ENCODE results near the gene ABCF2. TPM values are rescaled to one million over a fixed set of nuclear protein-coding genes. Genes with fewer than 3 reads are reported as not detected.

Gene ABCF2
- total RNA-seq, 1 donor from 2014 or later = 31.3 TPM

DNA sequence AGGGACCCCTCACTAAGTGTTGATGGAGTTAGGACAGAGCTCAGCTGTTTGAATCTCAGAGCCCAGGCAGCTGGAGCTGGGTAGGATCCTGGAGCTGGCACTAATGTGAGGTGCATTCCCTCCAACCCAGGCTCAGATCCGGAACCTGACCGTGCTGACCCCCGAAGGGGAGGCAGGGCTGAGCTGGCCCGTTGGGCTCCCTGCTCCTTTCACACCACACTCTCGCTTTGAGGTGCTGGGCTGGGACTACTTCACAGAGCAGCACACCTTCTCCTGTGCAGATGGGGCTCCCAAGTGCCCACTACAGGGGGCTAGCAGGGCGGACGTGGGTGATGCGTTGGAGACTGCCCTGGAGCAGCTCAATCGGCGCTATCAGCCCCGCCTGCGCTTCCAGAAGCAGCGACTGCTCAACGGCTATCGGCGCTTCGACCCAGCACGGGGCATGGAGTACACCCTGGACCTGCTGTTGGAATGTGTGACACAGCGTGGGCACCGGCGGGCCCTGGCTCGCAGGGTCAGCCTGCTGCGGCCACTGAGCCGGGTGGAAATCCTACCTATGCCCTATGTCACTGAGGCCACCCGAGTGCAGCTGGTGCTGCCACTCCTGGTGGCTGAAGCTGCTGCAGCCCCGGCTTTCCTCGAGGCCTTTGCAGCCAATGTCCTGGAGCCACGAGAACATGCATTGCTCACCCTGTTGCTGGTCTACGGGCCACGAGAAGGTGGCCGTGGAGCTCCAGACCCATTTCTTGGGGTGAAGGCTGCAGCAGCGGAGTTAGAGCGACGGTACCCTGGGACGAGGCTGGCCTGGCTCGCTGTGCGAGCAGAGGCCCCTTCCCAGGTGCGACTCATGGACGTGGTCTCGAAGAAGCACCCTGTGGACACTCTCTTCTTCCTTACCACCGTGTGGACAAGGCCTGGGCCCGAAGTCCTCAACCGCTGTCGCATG is 10.5 kb upstream of the ABCF2 start:
- Mint-ChIP-seq H3K4me3 (no peak overlapping the region), H3K9me3 (no peaks in the 10 kb centered on the region), H3K36me3 (peaks cover 20% of the 10 kb centered on the region), H3K27me3 (ENCODE audit: insufficient read depth, low read depth) (peaks cover 9% of the 10 kb centered on the region), H3K4me1 (peaks cover 12% of the 10 kb centered on the region), H3K27ac (no peak overlapping the region)
- Histone ChIP-seq H3K9ac (no peak overlapping the region), H3K9me3 (ENCODE audit: low read depth) (no peaks in the 10 kb centered on the region), H3K27ac (no peak overlapping the region), H3K4me1 (peaks cover 9% of the 10 kb centered on the region), H3K79me2 (ENCODE audit: low read depth) (peaks cover 25% of the 10 kb centered on the region), H3K4me3 (no peak overlapping the region), H3K4me2 (no peak overlapping the region), H3F3A (ENCODE audit: low read depth) (no peaks in the 10 kb centered on the region), H4K20me1 (ENCODE audit: low read depth) (peaks cover 17% of the 10 kb centered on the region), H3K27me3 (no peaks in the 10 kb centered on the region), H2AFZ (replicated peaks) (no peak overlapping the region), H3K36me3 (no peaks in the 10 kb centered on the region)
- DNase-seq (ENCODE audit: low spot score) = no peak
- TF ChIP-seq, protein P1, sequence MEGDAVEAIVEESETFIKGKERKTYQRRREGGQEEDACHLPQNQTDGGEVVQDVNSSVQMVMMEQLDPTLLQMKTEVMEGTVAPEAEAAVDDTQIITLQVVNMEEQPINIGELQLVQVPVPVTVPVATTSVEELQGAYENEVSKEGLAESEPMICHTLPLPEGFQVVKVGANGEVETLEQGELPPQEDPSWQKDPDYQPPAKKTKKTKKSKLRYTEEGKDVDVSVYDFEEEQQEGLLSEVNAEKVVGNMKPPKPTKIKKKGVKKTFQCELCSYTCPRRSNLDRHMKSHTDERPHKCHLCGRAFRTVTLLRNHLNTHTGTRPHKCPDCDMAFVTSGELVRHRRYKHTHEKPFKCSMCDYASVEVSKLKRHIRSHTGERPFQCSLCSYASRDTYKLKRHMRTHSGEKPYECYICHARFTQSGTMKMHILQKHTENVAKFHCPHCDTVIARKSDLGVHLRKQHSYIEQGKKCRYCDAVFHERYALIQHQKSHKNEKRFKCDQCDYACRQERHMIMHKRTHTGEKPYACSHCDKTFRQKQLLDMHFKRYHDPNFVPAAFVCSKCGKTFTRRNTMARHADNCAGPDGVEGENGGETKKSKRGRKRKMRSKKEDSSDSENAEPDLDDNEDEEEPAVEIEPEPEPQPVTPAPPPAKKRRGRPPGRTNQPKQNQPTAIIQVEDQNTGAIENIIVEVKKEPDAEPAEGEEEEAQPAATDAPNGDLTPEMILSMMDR (IDR thresholded peaks at IDR 0.05) = no peak
- TF ChIP-seq EZH2phosphoT487 (IDR thresholded peaks at IDR 0.05) (no peak), EZH2 (IDR thresholded peaks at IDR 0.05) (no peak)

DNA sequence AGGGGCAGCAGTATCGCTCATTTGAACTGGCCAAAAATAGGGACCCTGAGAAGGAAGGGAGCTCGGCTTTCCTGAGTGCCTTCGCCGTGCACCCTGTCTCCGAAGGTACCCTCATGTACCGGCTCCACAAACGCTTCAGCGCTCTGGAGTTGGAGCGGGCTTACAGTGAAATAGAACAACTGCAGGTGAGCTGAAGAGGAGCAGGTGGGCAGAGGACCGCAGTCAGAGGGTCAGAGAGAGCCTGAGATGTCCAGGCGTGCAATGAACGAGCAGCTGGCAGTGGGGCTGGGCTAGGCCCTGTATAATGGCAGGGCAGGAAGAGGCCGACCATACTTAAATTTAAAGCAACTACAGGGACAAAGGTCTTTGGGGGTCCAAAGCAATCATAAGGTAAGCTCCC is 9.4 kb upstream of the ABCF2 start:
- Histone ChIP-seq H3K27me3 (no peaks in the 10 kb centered on the region), H3K4me2 (no peak overlapping the region), H3F3A (ENCODE audit: low read depth) (peaks cover 5% of the 10 kb centered on the region), H4K20me1 (ENCODE audit: low read depth) (peaks cover 16% of the 10 kb centered on the region), H3K9me3 (ENCODE audit: low read depth) (no peaks in the 10 kb centered on the region), H3K4me3 (no peak overlapping the region), H3K36me3 (no peaks in the 10 kb centered on the region), H3K79me2 (ENCODE audit: low read depth) (peaks cover 26% of the 10 kb centered on the region), H3K27ac (no peak overlapping the region), H2AFZ (replicated peaks) (no peak overlapping the region), H3K9ac (no peak overlapping the region), H3K4me1 (peaks cover 14% of the 10 kb centered on the region)
- H3K27me3 Mint-ChIP-seq (ENCODE audit: insufficient read depth, low read depth) = peaks cover 9% of the 10 kb centered on the region
- H3K9me3 Mint-ChIP-seq = no peaks in the 10 kb centered on the region
- peaks cover 20% of the 10 kb centered on the region for H3K4me1 Mint-ChIP-seq
- DNase-seq (ENCODE audit: low spot score) = no peak
- TF ChIP-seq EZH2phosphoT487 (IDR thresholded peaks at IDR 0.05) (no peak), EZH2 (IDR thresholded peaks at IDR 0.05) (no peak)
- TF ChIP-seq, protein P1 (IDR thresholded peaks at IDR 0.05) = no peak
- peaks cover 15% of the 10 kb centered on the region for H3K36me3 Mint-ChIP-seq
- no peak overlapping the region for H3K27ac Mint-ChIP-seq
- H3K4me3 Mint-ChIP-seq = no peak overlapping the region

DNA sequence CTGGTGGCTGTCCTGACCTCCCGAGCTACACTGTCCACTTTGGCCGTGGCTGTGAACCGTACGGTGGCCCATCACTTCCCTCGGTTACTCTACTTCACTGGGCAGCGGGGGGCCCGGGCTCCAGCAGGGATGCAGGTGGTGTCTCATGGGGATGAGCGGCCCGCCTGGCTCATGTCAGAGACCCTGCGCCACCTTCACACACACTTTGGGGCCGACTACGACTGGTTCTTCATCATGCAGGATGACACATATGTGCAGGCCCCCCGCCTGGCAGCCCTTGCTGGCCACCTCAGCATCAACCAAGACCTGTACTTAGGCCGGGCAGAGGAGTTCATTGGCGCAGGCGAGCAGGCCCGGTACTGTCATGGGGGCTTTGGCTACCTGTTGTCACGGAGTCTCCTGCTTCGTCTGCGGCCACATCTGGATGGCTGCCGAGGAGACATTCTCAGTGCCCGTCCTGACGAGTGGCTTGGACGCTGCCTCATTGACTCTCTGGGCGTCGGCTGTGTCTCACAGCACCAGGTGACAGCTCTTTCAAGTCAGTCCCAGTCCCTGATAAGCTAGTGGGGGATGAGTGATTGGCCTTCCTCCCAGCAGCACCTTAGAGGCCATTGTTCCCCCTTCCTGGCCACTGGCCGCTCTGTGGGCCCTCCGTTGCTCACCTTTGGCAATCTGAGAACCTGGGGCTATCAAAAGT is 8.2 kb upstream of the ABCF2 start:
- no peak overlapping the region for H3K4me3 Mint-ChIP-seq
- H3K79me2 ChIP-seq (ENCODE audit: low read depth) = peaks cover 26% of the 10 kb centered on the region

More for the DNA sequence above, 8.2 kb upstream of the ABCF2 start:
- Histone ChIP-seq H3K9me3 (ENCODE audit: low read depth) (no peaks in the 10 kb centered on the region), H3F3A (ENCODE audit: low read depth) (peaks cover 5% of the 10 kb centered on the region), H4K20me1 (ENCODE audit: low read depth) (peaks cover 16% of the 10 kb centered on the region), H3K36me3 (no peaks in the 10 kb centered on the region), H3K4me3 (no peak overlapping the region), H3K27ac (no peak overlapping the region), H3K27me3 (no peaks in the 10 kb centered on the region), H2AFZ (replicated peaks) (no peak overlapping the region), H3K9ac (no peak overlapping the region), H3K4me1 (peaks cover 17% of the 10 kb centered on the region), H3K4me2 (no peak overlapping the region)
- H3K4me1 Mint-ChIP-seq = peaks cover 23% of the 10 kb centered on the region
- H3K9me3 Mint-ChIP-seq = no peaks in the 10 kb centered on the region
- no peak overlapping the region for H3K27ac Mint-ChIP-seq
- no peak for DNase-seq (ENCODE audit: low spot score)
- H3K36me3 Mint-ChIP-seq = peaks cover 7% of the 10 kb centered on the region
- TF ChIP-seq EZH2phosphoT487 (IDR thresholded peaks at IDR 0.05) = no peak
- TF ChIP-seq, protein P1 (IDR thresholded peaks at IDR 0.05) = no peak
- TF ChIP-seq EZH2 (IDR thresholded peaks at IDR 0.05) = no peak
- peaks cover 9% of the 10 kb centered on the region for H3K27me3 Mint-ChIP-seq (ENCODE audit: insufficient read depth, low read depth)

Data from neural progenitor cell (in vitro differentiated cells).